ENCODE results near the gene PATZ1. TPM values are rescaled to one million over a fixed set of nuclear protein-coding genes. Genes with fewer than 3 reads are reported as not detected.

PATZ1 gene
- total and polyA plus RNA-seq, 2 of the 8 experiments (the other 6 are each of a cell fraction or from before 2014, with no cell fraction given) = 62.1 to 70.9 TPM

DNA sequence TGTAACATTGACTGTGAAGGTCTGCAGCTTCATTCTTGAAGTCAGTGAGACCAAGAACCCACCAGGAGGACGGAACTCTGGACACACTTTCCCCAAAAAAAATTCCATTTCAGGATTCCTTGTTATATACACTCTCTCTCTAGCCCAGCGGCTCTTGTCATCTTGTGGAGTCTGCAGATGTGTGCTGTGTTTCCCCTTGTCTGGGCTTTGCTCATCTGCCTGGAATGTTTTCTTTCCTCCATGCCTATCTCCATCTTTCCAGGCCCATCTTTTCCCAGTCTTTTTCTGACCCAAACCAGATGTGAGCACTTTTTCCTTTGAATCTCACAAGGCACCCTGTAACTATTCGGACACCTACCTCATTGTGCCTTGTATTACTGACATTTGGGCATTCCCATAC lies 48.2 kb upstream of the PATZ1 start (continued):
- no peak for TF ChIP-seq SIN3A (conservative IDR thresholded peaks at IDR 0.05 in 1 of 2, IDR thresholded peaks at IDR 0.05 in 1 of 2; ENCODE audit: low read depth in 1 of 2, low read length in 2 of 2)
- TF ChIP-seq RXRA (IDR thresholded peaks at IDR 0.05; ENCODE audit: insufficient read depth, low read depth, low read length) = no peak
- TF ChIP-seq, protein P1, sequence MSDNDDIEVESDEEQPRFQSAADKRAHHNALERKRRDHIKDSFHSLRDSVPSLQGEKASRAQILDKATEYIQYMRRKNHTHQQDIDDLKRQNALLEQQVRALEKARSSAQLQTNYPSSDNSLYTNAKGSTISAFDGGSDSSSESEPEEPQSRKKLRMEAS (IDR thresholded peaks at IDR 0.05) = no peak
- no peak for TF ChIP-seq SRF (IDR thresholded peaks at IDR 0.05; ENCODE audit: low read depth, low read length)
